HG03520 (cell line): ENCODE results near the gene EYA2.

Source experiments
- ATAC-seq: cut with Tn5 transposase; IDR thresholded peaks from one replicate; pipeline ENCODE4 v1.9.1; 2021; ENCODE audit warnings: mild to moderate bottlenecking, moderate library complexity; ENCODE audit not compliant: unreplicated experiment

EYA2 gene

GRCh38 chr20:47097691-47098622 lies 203.3 kb downstream of the EYA2 start:
- no peak for ATAC-seq

- ATAC-seq, result no peak
Observed at GRCh38 chr20:47099093-47099492, 204.4 kb downstream of the EYA2 start.

GRCh38 chr20:47099825-47100441 lies 205.3 kb downstream of the EYA2 start:
- no peak for ATAC-seq

GRCh38 chr20:47102629-47103028 lies 208.0 kb downstream of the EYA2 start:
- no peak for ATAC-seq

- no peak for ATAC-seq
Observed at GRCh38 chr20:47106786-47107185, 212.1 kb downstream of the EYA2 start.

GRCh38 chr20:47108994-47109393 lies 214.4 kb downstream of the EYA2 start:
- no peak for ATAC-seq

GRCh38 chr20:47110819-47111218 lies 216.2 kb downstream of the EYA2 start:
- ATAC-seq, result no peak

- ATAC-seq, result no peak
Observed at GRCh38 chr20:47111576-47111975, 216.9 kb downstream of the EYA2 start.

- ATAC-seq, result no peak
Observed at GRCh38 chr20:47113362-47114109, 218.9 kb downstream of the EYA2 start.

- ATAC-seq, result no peak
Observed at GRCh38 chr20:47115694-47116093, 221.1 kb downstream of the EYA2 start.

GRCh38 chr20:47117371-47117770 lies 222.7 kb downstream of the EYA2 start:
- no peak for ATAC-seq

- no peak for ATAC-seq
Observed at GRCh38 chr20:47117773-47118172, 223.1 kb downstream of the EYA2 start.

GRCh38 chr20:47118206-47118605 lies 223.6 kb downstream of the EYA2 start:
- ATAC-seq, result no peak

GRCh38 chr20:47118641-47119040 lies 224.0 kb downstream of the EYA2 start:
- no peak for ATAC-seq

- ATAC-seq, result no peak
Observed at GRCh38 chr20:47120346-47120936, 225.8 kb downstream of the EYA2 start.

- no peak for ATAC-seq
Observed at GRCh38 chr20:47122560-47122959, 227.9 kb downstream of the EYA2 start.

- no peak for ATAC-seq
Observed at GRCh38 chr20:47124181-47124717, 229.6 kb downstream of the EYA2 start.

GRCh38 chr20:47125508-47125757 lies 230.8 kb downstream of the EYA2 start:
- ATAC-seq, result no peak

GRCh38 chr20:47125758-47126591 lies 231.3 kb downstream of the EYA2 start:
- ATAC-seq, result no peak

GRCh38 chr20:47126709-47127108 lies 232.1 kb downstream of the EYA2 start:
- no peak for ATAC-seq
